ENCODE data around the gene ATG9A. TPM values are rescaled to one million over a fixed set of nuclear protein-coding genes. Genes with fewer than 3 reads are reported as not detected.

Gene ATG9A
- polyA plus RNA-seq, 1 donor from 2014 or later = 26.2 TPM

DNA sequence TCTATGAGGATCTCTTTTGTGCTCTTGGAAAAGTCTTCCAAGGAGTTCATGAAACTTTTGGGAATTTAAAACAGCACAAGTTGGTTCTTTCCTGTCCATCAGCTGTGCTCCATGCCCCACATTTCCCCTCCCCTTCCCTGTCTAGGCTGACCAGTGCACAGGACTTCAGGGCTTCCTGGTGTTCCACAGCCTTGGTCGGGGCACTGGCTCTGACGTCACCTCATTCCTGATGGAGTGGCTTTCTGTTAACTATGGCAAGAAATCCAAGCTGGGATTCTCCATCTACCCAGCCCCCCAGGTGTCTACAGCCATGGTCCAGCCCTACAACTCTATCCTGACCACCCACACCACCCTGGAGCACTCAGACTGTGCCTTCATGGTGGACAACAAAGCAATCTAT lies 41.6 kb upstream of the ATG9A start:
- Histone ChIP-seq H2AFZ (ENCODE audit: low read depth, low read length) (no peak overlapping the region), H3K4me3 (ENCODE audit: low read length) (no peak overlapping the region), H3K9me3 (ENCODE audit: low read length) (no peaks in the 10 kb centered on the region), H3K27ac (ENCODE audit: low read length) (no peak overlapping the region), H3F3A (ENCODE audit: insufficient read depth, low read length, poor library complexity, severe bottlenecking) (no peaks in the 10 kb centered on the region), H4K20me1 (ENCODE audit: insufficient read depth) (no peaks in the 10 kb centered on the region), H3K27me3 (ENCODE audit: insufficient read depth, low read depth, low read length) (peaks cover 11% of the 10 kb centered on the region), H3K36me3 (ENCODE audit: insufficient read depth, low read length) (no peaks in the 10 kb centered on the region), H3K79me2 (replicated peaks; ENCODE audit: insufficient read depth, low read length) (no peaks in the 10 kb centered on the region), H3K4me2 (ENCODE audit: low read length) (no peak overlapping the region), H3K9me2 (ENCODE audit: insufficient read depth, low read length) (no peaks in the 10 kb centered on the region), H3K9ac (ENCODE audit: low read length) (no peak overlapping the region)
- TF ChIP-seq MXI1 (conservative IDR thresholded peaks at IDR 0.05; ENCODE audit: poor library complexity, severe bottlenecking) (no peak), POLR2AphosphoS5 (IDR thresholded peaks at IDR 0.05) (no peak), EP300 (conservative IDR thresholded peaks at IDR 0.05; ENCODE audit: poor library complexity, severe bottlenecking) (no peak), EZH2 (IDR thresholded peaks at IDR 0.05; ENCODE audit: borderline replicate concordance, insufficient read depth, low read length, poor library complexity, severe bottlenecking) (no peak), RAD21 (conservative IDR thresholded peaks at IDR 0.05) (no peak), TAF1 (IDR thresholded peaks at IDR 0.05; ENCODE audit: low read depth) (no peak), SMC3 (conservative IDR thresholded peaks at IDR 0.05; ENCODE audit: poor library complexity) (no peak)
- TF ChIP-seq, protein P1, sequence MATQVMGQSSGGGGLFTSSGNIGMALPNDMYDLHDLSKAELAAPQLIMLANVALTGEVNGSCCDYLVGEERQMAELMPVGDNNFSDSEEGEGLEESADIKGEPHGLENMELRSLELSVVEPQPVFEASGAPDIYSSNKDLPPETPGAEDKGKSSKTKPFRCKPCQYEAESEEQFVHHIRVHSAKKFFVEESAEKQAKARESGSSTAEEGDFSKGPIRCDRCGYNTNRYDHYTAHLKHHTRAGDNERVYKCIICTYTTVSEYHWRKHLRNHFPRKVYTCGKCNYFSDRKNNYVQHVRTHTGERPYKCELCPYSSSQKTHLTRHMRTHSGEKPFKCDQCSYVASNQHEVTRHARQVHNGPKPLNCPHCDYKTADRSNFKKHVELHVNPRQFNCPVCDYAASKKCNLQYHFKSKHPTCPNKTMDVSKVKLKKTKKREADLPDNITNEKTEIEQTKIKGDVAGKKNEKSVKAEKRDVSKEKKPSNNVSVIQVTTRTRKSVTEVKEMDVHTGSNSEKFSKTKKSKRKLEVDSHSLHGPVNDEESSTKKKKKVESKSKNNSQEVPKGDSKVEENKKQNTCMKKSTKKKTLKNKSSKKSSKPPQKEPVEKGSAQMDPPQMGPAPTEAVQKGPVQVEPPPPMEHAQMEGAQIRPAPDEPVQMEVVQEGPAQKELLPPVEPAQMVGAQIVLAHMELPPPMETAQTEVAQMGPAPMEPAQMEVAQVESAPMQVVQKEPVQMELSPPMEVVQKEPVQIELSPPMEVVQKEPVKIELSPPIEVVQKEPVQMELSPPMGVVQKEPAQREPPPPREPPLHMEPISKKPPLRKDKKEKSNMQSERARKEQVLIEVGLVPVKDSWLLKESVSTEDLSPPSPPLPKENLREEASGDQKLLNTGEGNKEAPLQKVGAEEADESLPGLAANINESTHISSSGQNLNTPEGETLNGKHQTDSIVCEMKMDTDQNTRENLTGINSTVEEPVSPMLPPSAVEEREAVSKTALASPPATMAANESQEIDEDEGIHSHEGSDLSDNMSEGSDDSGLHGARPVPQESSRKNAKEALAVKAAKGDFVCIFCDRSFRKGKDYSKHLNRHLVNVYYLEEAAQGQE (IDR thresholded peaks at IDR 0.05; ENCODE audit: borderline replicate concordance) = no peak
- TF ChIP-seq, protein P2, sequence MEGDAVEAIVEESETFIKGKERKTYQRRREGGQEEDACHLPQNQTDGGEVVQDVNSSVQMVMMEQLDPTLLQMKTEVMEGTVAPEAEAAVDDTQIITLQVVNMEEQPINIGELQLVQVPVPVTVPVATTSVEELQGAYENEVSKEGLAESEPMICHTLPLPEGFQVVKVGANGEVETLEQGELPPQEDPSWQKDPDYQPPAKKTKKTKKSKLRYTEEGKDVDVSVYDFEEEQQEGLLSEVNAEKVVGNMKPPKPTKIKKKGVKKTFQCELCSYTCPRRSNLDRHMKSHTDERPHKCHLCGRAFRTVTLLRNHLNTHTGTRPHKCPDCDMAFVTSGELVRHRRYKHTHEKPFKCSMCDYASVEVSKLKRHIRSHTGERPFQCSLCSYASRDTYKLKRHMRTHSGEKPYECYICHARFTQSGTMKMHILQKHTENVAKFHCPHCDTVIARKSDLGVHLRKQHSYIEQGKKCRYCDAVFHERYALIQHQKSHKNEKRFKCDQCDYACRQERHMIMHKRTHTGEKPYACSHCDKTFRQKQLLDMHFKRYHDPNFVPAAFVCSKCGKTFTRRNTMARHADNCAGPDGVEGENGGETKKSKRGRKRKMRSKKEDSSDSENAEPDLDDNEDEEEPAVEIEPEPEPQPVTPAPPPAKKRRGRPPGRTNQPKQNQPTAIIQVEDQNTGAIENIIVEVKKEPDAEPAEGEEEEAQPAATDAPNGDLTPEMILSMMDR (IDR thresholded peaks at IDR 0.05; ENCODE audit: poor library complexity, severe bottlenecking) = no peak

DNA sequence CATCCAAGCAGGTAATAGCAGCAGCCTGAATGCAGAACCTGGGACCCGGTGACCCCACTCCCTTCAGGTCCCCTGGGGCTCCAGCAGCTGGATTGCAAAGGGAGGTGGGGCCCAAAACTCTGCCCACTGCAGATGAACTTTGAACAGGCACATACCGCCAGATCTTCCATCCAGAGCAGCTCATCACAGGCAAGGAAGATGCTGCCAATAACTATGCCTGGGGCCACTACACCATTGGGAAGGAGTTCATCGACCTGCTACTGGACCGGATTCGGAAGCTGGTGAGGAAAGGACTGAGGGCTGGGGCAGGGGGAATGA lies 40.6 kb upstream of the ATG9A start:
- H4K20me1 ChIP-seq (ENCODE audit: insufficient read depth) = no peaks in the 10 kb centered on the region
- peaks cover 11% of the 10 kb centered on the region for H3K27me3 ChIP-seq (ENCODE audit: insufficient read depth, low read depth, low read length)
- H3K36me3 ChIP-seq (ENCODE audit: insufficient read depth, low read length) = no peaks in the 10 kb centered on the region
- no peaks in the 10 kb centered on the region for H3K79me2 ChIP-seq (replicated peaks; ENCODE audit: insufficient read depth, low read length)
- no peaks in the 10 kb centered on the region for H3K9me3 ChIP-seq (ENCODE audit: low read length)
- no peak overlapping the region for H3K4me2 ChIP-seq (ENCODE audit: low read length)
- H3K27ac ChIP-seq (ENCODE audit: low read length) = no peak overlapping the region
- TF ChIP-seq, protein P1 (IDR thresholded peaks at IDR 0.05; ENCODE audit: borderline replicate concordance) = no peak
- TF ChIP-seq SMC3 (conservative IDR thresholded peaks at IDR 0.05; ENCODE audit: poor library complexity) (no peak), MXI1 (conservative IDR thresholded peaks at IDR 0.05; ENCODE audit: poor library complexity, severe bottlenecking) (no peak), EZH2 (IDR thresholded peaks at IDR 0.05; ENCODE audit: borderline replicate concordance, insufficient read depth, low read length, poor library complexity, severe bottlenecking) (no peak), EP300 (conservative IDR thresholded peaks at IDR 0.05; ENCODE audit: poor library complexity, severe bottlenecking) (no peak)
- TF ChIP-seq, protein P2 (IDR thresholded peaks at IDR 0.05; ENCODE audit: poor library complexity, severe bottlenecking) = no peak
- no peaks in the 10 kb centered on the region for H3K9me2 ChIP-seq (ENCODE audit: insufficient read depth, low read length)
- H3K9ac ChIP-seq (ENCODE audit: low read length) = no peak overlapping the region
- no peaks in the 10 kb centered on the region for H3F3A ChIP-seq (ENCODE audit: insufficient read depth, low read length, poor library complexity, severe bottlenecking)
- H2AFZ ChIP-seq (ENCODE audit: low read depth, low read length) = no peak overlapping the region
- H3K4me3 ChIP-seq (ENCODE audit: low read length) = no peak overlapping the region
